CD4-positive, alpha-beta T cell (primary cell): ENCODE data around the gene E2F6. TPM values are rescaled to one million over a fixed set of nuclear protein-coding genes. Genes with fewer than 3 reads are reported as not detected.

Experiments used
- ATAC-seq: fragments of 200-7000 bp; cut with Tn5 transposase; one replicate; pipeline ENCODE4 v1.10.0; 2022; ENCODE audit warnings: mild to moderate bottlenecking; ENCODE audit not compliant: poor library complexity
- CTCF ChIA-PET: fragments of 350-600 bp; sonication (Branson Sonifier 250); formaldehyde crosslinking; loops from one replicate; lab custom pipeline; 2021; ENCODE audit warnings: antibody characterized with exemption, inconsistent platforms; lab: Charles Lee
- POLR2A ChIA-PET: fragments of 350-600 bp; sonication (Branson Sonifier 250); formaldehyde crosslinking; loops from one replicate; lab custom pipeline; 2021; ENCODE audit warnings: antibody characterized with exemption, inconsistent platforms; lab: Charles Lee
- DNase-seq, 14 experiments: peaks; one replicate each; pipeline ENCODE4 v3.0.0-alpha.2; 2013 to 2020; ENCODE audit warnings: mixed read lengths in 2 of 14
- H3K27ac ChIP-seq, 2 donors: one replicate each; pipeline versions ENCODE4 v1.5.1 to v1.7.0; 2013; ENCODE audit warnings: low read length in 2 of 2, low read depth in 1 of 2, mild to moderate bottlenecking in 1 of 2
- H3K27me3 ChIP-seq, 2 experiments: 1 replicate in 1 of 2; 2 replicates in 1 of 2; pipeline versions ENCODE4 v1.6.1 to v1.7.0; 2013; ENCODE audit warnings: low read length in 2 of 2, control low read depth in 1 of 2, mild to moderate bottlenecking in 1 of 2, moderate library complexity in 1 of 2; ENCODE audit not compliant: insufficient read depth in 2 of 2, control insufficient read depth in 1 of 2
- H3K36me3 ChIP-seq: one replicate; pipeline ENCODE4 v1.6.1; 2013; ENCODE audit warnings: low read length, control low read depth; ENCODE audit not compliant: insufficient read depth
- H3K4me1 ChIP-seq: one replicate; pipeline ENCODE4 v1.6.1; 2013; ENCODE audit warnings: low read length, control low read depth; ENCODE audit not compliant: insufficient read depth
- H3K4me3 ChIP-seq: one replicate; pipeline ENCODE4 v1.5.1; 2013; ENCODE audit warnings: mild to moderate bottlenecking, low read length, moderate library complexity
- H3K9me3 ChIP-seq, 2 experiments: 1 replicate in 1 of 2; 2 replicates in 1 of 2; pipeline versions ENCODE4 v1.6.1 to v1.7.0; 2013; ENCODE audit warnings: low read length in 2 of 2, mild to moderate bottlenecking in 2 of 2, control low read depth in 1 of 2, moderate library complexity in 1 of 2; ENCODE audit not compliant: control insufficient read depth in 1 of 2, insufficient read depth in 1 of 2
- H3K27ac Mint-ChIP-seq: one replicate; pipeline ENCODE4 v1.8.0; 2020; ENCODE audit warnings: mixed read lengths
- H3K27me3 Mint-ChIP-seq: one replicate; pipeline ENCODE4 v1.8.0; 2021; ENCODE audit warnings: mixed read lengths
- H3K36me3 Mint-ChIP-seq: one replicate; pipeline ENCODE4 v1.8.0; 2021; ENCODE audit warnings: low read depth, mixed read lengths
- H3K4me1 Mint-ChIP-seq: one replicate; pipeline ENCODE4 v1.8.0; 2021; ENCODE audit warnings: low read depth, mixed read lengths
- H3K4me3 Mint-ChIP-seq: one replicate; pipeline ENCODE4 v1.8.0; 2020; ENCODE audit warnings: mild to moderate bottlenecking, mixed read lengths
- H3K9me3 Mint-ChIP-seq: one replicate; pipeline ENCODE4 v1.8.0; 2020; ENCODE audit warnings: mixed read lengths
- CTCF ChIP-seq: fragments of 200-600 bp; IDR thresholded peaks from one replicate; pipeline ENCODE4 v1.8.0; 2022; ENCODE audit warnings: antibody characterized with exemption, mild to moderate bottlenecking
- intact Hi-C, 2 experiments: fragments of 100-400 bp; cut with DNase I in 1 of 2; cut with micrococcal nuclease in 1 of 2; formaldehyde crosslinking; loops; one replicate each; pipeline versions ENCODE4 v1.15.1 to v1.9.0; 2023 to 2025; cut with DNase I, micrococcal nuclease
- total RNA-seq, 174 experiments: library from RNA in 2 of 174; stranded (reverse) in 2 of 174; gene quantifications; one replicate each; pipeline ENCODE4 v1.2.3 and lab custom pipeline; 2021 to 2026

E2F6 gene
- total RNA-seq, 2 experiments from 2014 or later, result 3.5 to 4.2 TPM

- ATAC-seq (no peak), DNase-seq (no peak)
- H3K4me1 ChIP-seq, result no peaks in the 10 kb centered on the region
- H3K9me3 ChIP-seq, result no peaks in the 10 kb centered on the region
- no peaks in the 10 kb centered on the region for H3K36me3 ChIP-seq
- ChIA-PET POLR2A (no interaction called here), CTCF (no interaction called here)
- no peak overlapping the region for H3K4me3 ChIP-seq
- no peaks in the 10 kb centered on the region for H3K4me1 Mint-ChIP-seq
- H3K27me3 Mint-ChIP-seq, result peaks cover 18% of the 10 kb centered on the region
- no peak for TF ChIP-seq CTCF
- H3K27ac Mint-ChIP-seq, result no peak overlapping the region
- no peaks in the 10 kb centered on the region for H3K27me3 ChIP-seq
- no peak overlapping the region for H3K27ac ChIP-seq
- H3K4me3 Mint-ChIP-seq, result no peak overlapping the region
- H3K9me3 Mint-ChIP-seq, result no peaks in the 10 kb centered on the region
- intact Hi-C loops, result no loop called here
- no peaks in the 10 kb centered on the region for H3K36me3 Mint-ChIP-seq
These were observed 56.4 kb downstream of the E2F6 start for GRCh38 chr2:11409572-11409959.

- no peaks in the 10 kb centered on the region for H3K4me1 Mint-ChIP-seq
- Histone ChIP-seq H3K36me3 (no peaks in the 10 kb centered on the region), H3K4me3 (no peak overlapping the region), H3K27me3 (no peaks in the 10 kb centered on the region), H3K9me3 (no peaks in the 10 kb centered on the region), H3K27ac (no peak overlapping the region), H3K4me1 (no peaks in the 10 kb centered on the region)
- H3K36me3 Mint-ChIP-seq, result no peaks in the 10 kb centered on the region
- H3K27ac Mint-ChIP-seq, result no peak overlapping the region
- peaks cover 18% of the 10 kb centered on the region for H3K27me3 Mint-ChIP-seq
- H3K9me3 Mint-ChIP-seq, result no peaks in the 10 kb centered on the region
- intact Hi-C loops, result no loop called here
- ChIA-PET POLR2A (no interaction called here), CTCF (no interaction called here)
- no peak for DNase-seq
- no peak overlapping the region for H3K4me3 Mint-ChIP-seq
- TF ChIP-seq CTCF, result no peak
- no peak for ATAC-seq
These were observed 56.9 kb downstream of the E2F6 start for GRCh38 chr2:11408959-11409571.

- ATAC-seq (no peak), DNase-seq (no peak)
- ChIA-PET POLR2A (no interaction called here), CTCF (no interaction called here)
- Histone ChIP-seq H3K4me1 (no peaks in the 10 kb centered on the region), H3K9me3 (no peaks in the 10 kb centered on the region), H3K27ac (no peak overlapping the region), H3K36me3 (no peaks in the 10 kb centered on the region), H3K27me3 (peaks cover 0 to 2% of the 10 kb centered on the region in 2 experiments), H3K4me3 (no peak overlapping the region)
- H3K9me3 Mint-ChIP-seq, result no peaks in the 10 kb centered on the region
- no peaks in the 10 kb centered on the region for H3K36me3 Mint-ChIP-seq
- no peak for TF ChIP-seq CTCF
- no peaks in the 10 kb centered on the region for H3K4me1 Mint-ChIP-seq
- no peak overlapping the region for H3K4me3 Mint-ChIP-seq
- H3K27ac Mint-ChIP-seq, result no peak overlapping the region
- intact Hi-C loops, result no loop called here
- peaks cover 14% of the 10 kb centered on the region for H3K27me3 Mint-ChIP-seq
These were observed 58.5 kb downstream of the E2F6 start for GRCh38 chr2:11407413-11407812.
